NCI-H2029 treated with DMSO at 0.1 percent for 48 hours (cell line): Measurements from ENCODE around the gene VCY.
"Not testable (repeated sequence)": the region's sequence is repeated elsewhere in the genome, so short reads cannot be mapped to it uniquely, and the experiment has no call there.

ENCODE experiments used
- DNase-seq: peaks from one replicate; lab custom pipeline; 2025; lab: John Stamatoyannopoulos, UW

Gene VCY

DNA sequence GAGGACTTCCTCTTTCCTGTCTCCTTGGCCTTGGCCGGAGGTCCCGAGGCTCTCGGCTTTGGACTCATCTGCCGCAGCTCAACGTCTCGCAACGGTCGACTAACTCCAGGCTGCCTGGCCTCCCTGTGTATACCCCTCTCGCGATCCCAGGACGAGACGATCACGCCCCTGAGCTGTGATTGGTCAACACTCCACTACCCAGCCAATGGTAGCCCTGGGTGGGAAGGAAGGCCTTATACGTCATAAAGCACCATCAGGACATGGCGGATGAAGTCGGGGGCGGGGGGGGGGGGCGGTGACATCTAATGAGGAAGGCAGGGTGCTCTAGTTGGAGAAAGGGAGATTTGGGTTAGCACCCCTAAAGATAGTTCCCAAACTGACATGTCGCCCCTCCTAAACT is at the start of gene VCY:
Gene VCY (minus strand): TSS at position 101 of the 400 bp plus-strand sequence. CDS start 33 bp downstream, at position 68.
- not testable (repeated sequence) for DNase-seq

DNA sequence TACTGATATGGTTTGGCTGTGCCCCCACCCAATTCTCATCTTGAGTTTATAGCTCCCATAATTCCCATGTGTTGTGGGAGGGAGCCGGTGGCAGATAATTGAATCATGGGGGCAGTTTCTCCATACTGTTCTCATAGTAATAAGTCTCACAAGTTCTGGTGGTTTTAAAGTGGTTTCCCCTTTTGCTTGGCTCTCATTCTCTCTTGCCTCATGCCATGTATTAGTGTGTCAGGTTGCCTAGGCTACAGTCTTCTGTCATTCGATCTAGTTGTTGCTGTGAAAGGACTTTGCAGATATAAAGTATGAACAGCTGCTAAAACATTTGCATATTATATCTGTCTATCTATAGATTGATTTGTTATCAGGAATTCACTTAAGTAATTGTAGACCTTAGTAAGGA is 44.1 kb upstream of the VCY start:
- not testable (repeated sequence) for DNase-seq

DNA sequence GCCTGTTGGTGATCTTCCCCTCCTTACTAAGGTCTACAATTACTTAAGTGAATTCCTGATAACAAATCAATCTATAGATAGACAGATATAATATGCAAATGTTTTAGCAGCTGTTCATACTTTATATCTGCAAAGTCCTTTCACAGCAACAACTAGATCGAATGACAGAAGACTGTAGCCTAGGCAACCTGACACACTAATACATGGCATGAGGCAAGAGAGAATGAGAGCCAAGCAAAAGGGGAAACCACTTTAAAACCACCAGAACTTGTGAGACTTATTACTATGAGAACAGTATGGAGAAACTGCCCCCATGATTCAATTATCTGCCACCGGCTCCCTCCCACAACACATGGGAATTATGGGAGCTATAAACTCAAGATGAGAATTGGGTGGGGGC is 25.6 kb upstream of the VCY start:
- DNase-seq, result not testable (repeated sequence)

DNA sequence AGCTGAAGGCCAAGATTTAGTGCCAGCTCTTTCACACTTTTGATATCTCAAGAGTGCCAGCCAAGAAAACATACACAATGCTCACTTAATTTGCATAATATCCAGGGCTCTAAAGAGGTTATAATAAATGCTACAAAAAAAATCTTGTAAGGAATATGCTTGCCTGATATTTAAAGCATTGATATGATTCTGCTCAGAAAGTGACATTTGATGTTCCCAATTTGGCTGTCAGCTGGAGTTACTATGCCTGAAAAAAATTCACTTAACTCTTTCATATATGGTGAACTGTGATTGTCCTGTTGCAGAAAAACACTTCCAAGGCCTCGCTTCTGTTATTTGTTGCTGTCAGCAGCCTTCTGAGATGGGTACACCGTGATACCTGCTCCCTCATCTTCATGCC is 43.9 kb downstream of the VCY start:
- not testable (repeated sequence) for DNase-seq
